COLO668 (cell line): ENCODE measurements around the gene ZNF664.

ENCODE experiments used
- DNase-seq: peaks from one replicate; lab custom pipeline; 2025; ENCODE audit not compliant: unreplicated experiment; lab: John Stamatoyannopoulos, UW

ZNF664 gene

GRCh38 chr12:124007826-124008570 is 35.0 kb downstream of the ZNF664 start:
- DNase-seq = no peak

GRCh38 chr12:124008595-124008994 is 35.6 kb downstream of the ZNF664 start:
- no peak for DNase-seq

GRCh38 chr12:124009781-124010180 is 36.8 kb downstream of the ZNF664 start:
- DNase-seq = no peak

GRCh38 chr12:124010687-124011086 is 37.7 kb downstream of the ZNF664 start:
- DNase-seq = no peak

GRCh38 chr12:124011435-124012115 is 38.6 kb downstream of the ZNF664 start:
- DNase-seq = no peak

- DNase-seq = no peak
Observed at GRCh38 chr12:124013073-124013472, 40.1 kb downstream of the ZNF664 start.

GRCh38 chr12:124015494-124016461 is 42.8 kb downstream of the ZNF664 start:
- DNase-seq = no peak

- no peak for DNase-seq
Observed at GRCh38 chr12:124017064-124017463, 44.0 kb downstream of the ZNF664 start.

- DNase-seq = no peak
Observed at GRCh38 chr12:124018539-124018938, 45.5 kb downstream of the ZNF664 start.

GRCh38 chr12:124019115-124019514 is 46.1 kb downstream of the ZNF664 start:
- no peak for DNase-seq

- no peak for DNase-seq
Observed at GRCh38 chr12:124020514-124020949, 47.5 kb downstream of the ZNF664 start.

GRCh38 chr12:124021007-124021406 is 48.0 kb downstream of the ZNF664 start:
- no peak for DNase-seq

GRCh38 chr12:124022161-124022560 is 49.1 kb downstream of the ZNF664 start:
- DNase-seq = no peak

- DNase-seq = no peak
Observed at GRCh38 chr12:124024263-124024678, 51.3 kb downstream of the ZNF664 start.

GRCh38 chr12:124024776-124025175 is 51.8 kb downstream of the ZNF664 start:
- no peak for DNase-seq

- DNase-seq = no peak
Observed at GRCh38 chr12:124025661-124026060, 52.6 kb downstream of the ZNF664 start.

GRCh38 chr12:124026755-124027745 is 54.0 kb downstream of the ZNF664 start:
- no peak for DNase-seq

GRCh38 chr12:124027753-124028554 is 54.9 kb downstream of the ZNF664 start:
- no peak for DNase-seq

GRCh38 chr12:124028555-124028925 is 55.5 kb downstream of the ZNF664 start:
- no peak for DNase-seq
